AG09319 (cell line): ENCODE results near the gene HEPHL1.
"Not testable (repeated sequence)": the region's sequence is repeated elsewhere in the genome, so short reads cannot be mapped to it uniquely, and the experiment has no call there.

Experiments
- DNase-seq: peaks from one replicate; pipeline ENCODE4 v3.0.0-alpha.2; 2010; ENCODE audit warnings: low read depth; ENCODE audit errors: extremely low read depth
- TF ChIP-seq, protein P1 (sequence below): IDR thresholded peaks from 2 replicates; pipeline ENCODE4 v1.5.1; 2011; ENCODE audit warnings: low read depth, mild to moderate bottlenecking, inconsistent platforms, low read length, moderate library complexity

HEPHL1 gene

DNA sequence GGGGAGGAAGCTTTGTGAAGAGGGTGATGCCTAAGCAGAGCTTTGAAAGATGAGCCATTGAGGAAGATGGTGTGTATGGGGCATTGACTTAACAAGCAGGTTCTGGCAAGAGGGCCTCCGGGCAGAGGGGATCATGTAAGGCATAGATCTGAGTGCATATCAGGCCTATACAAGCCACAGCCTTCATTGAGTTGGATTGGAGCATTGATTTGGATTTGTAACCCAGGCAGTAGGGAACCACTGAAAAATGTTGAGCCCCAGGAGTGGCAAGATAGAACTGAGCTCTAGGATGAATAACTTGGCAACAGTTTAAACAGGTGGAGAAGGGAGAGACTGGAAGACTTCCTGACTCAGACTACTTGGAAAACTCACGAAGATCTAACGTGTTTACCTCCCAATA is 128.9 kb downstream of the HEPHL1 start:
- TF ChIP-seq, protein P1, sequence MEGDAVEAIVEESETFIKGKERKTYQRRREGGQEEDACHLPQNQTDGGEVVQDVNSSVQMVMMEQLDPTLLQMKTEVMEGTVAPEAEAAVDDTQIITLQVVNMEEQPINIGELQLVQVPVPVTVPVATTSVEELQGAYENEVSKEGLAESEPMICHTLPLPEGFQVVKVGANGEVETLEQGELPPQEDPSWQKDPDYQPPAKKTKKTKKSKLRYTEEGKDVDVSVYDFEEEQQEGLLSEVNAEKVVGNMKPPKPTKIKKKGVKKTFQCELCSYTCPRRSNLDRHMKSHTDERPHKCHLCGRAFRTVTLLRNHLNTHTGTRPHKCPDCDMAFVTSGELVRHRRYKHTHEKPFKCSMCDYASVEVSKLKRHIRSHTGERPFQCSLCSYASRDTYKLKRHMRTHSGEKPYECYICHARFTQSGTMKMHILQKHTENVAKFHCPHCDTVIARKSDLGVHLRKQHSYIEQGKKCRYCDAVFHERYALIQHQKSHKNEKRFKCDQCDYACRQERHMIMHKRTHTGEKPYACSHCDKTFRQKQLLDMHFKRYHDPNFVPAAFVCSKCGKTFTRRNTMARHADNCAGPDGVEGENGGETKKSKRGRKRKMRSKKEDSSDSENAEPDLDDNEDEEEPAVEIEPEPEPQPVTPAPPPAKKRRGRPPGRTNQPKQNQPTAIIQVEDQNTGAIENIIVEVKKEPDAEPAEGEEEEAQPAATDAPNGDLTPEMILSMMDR = no peak
- DNase-seq = no peak

DNA sequence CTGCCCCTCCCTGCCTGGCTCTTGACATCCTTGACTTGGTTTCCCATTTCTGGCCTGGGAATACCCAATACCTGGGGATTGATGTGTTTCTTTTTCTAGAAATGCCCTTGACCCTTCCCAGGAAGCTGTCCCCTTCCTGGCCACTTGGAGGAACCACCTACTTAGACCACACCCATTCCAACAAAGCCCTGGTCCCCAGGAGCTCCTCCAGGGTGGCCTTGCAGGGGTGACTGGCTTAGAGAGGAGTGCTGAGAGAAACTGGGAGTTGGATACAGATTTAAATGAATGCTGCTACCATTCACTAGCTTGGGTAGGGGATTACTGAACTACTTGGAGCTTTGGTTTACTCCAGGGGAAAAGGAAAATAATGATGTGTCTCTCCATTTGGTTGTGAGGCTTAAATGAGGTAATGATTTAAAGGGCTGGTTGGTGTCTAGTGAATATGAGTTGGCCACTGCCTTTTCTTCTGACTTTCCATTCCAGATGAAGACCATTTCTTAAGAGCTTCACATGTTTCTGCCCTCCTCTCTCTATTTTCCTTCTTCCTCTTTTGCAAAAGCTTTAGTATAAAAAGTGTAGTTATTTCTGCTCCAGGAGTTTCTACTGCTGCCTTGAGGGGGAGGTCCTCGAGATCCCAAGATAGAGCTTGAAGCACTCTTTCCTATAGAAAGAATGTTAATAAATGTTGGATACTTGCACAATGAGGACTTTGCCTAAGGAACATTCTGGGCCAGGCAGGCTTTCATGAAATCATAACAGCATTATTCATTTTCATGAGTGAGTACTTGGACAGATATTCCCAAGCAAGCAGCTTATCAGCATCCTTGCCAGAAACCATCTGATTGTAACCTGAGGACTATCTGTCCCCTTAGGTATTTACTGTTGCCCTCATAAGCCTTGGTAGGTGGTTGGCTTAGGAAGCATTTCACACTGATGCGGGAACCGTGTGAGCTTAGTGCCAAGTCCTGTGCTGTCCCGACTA is 129.8 kb downstream of the HEPHL1 start:
- no peak for DNase-seq
- TF ChIP-seq, protein P1 = no peak

DNA sequence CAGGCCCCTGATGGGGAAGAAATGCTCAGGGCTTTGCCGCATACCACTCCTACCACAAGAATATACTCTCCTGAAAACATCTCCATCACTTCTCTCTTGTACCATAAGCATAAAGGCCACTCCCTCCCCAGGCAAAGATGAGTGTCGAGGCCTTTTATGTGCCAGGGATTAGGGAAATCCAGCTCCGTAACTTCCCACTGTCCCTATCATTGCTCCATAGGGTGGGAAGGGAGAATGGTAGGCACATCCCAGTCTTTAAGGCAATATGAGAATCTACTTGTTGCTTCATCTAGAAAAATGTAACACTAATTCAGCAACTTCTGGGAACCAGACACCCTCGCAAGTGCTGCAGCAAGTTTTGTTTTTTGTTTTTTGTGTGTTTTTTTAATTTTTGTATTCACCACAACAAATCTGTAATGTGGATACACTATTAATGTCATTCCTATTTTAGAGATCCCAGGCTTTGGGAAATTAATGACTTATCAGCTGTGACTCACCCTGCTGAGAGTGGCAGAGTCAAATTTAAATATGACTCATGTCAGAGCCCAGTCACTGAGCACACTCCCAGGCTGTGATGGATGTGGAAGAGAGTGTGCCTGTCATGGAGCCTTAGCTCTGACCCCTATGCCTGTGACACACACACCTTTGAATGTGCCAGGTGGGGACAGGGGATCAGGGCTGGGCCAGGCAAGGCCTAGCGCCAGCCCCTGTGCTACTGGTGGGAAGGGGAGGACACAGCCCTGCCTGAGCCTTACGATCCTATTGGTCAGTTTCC is 130.9 kb downstream of the HEPHL1 start:
- TF ChIP-seq, protein P1 = no peak
- DNase-seq = no peak

DNA sequence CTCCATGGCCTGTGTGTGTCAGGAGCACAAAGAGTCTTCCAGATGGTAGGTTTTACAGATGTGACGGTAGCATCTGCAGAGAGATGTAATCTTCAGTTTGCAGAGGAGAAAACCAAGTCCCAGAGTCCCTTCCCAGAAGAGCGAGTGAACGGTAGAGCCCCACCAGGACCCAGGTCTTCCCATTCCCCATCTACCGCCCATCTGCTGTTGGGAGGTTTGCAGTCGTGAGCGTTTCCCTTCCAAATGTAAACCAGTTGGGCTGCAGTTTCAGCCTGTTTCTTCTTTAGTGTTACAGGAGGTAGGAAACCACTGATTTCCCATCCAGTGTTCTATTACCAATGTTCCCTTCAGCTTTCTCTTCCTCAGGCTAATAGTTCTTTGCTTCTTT is 131.5 kb downstream of the HEPHL1 start:
- TF ChIP-seq, protein P1 = no peak
- no peak for DNase-seq

DNA sequence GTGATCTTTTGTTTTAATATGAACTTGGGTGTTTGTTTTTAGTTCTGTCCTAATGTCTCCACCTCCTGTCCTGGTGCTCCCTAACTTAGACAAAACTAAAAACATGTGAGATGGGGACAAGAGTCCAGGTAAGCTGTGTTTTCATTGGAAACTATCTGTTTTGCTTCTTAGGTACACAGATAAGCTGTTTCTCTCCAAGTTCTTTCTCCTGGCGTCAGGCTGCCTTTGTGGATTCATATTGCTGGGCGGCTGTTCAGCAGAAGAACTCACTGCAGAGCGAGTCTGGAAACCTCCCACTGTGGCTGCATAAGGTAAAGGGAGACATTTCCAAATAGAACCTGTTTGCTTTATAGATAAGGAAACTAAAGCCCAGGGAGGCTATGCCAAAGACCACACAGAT is 132.2 kb downstream of the HEPHL1 start:
- TF ChIP-seq, protein P1 = no peak
- no peak for DNase-seq

DNA sequence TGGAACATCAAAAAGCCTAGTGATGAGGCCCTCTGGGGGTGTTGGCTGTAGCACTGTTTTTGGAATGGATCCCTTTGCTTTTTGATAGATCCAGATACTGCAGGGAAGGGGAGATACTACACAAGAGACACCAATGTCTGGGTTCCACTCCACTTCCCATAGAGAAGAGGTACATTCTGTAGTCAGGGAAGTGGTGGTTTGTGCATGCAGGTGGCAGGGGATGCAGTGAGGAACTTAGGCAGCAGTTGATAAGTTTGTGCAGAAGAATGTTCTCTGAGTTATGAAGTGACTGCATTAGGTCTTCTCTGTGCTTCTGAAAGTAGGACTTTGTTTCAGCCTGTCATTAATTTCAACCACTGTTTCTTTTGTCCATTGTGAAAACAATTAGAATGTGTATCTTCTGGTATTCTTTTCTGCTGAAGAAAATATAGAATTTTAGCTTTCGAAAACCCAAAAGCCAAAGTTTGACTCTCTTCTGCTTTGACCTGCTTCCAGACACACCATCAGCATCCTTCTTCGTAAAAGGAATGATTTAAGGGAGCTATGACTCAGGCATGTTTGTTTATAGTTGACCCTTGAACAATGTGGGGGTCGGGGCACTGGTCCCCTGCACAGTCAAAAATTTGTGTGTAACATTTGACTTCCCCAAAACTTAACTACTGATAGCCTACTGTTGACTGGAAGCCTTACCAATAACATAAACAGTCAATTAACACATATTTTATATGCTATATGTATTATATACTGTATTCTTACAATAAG is 133.1 kb downstream of the HEPHL1 start:
- TF ChIP-seq, protein P1 = no peak
- DNase-seq = no peak

DNA sequence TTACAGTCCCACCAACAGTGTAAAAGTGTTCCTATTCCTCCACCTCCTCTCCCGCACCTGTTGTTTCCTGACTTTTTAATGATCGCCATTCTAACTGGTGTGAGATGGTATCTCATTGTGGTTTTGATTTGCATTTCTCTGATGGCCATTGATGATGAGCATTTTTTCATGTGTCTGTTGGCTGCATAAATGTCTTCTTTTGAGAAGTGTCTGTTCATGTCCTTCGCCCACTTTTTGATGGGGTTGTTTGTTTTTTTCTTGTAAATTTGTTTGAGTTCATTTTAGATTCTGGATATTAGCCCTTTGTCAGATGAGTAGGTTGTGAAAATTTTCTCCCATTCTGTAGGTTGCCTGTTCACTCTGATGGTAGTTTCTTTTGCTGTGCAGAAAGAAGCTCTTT is 136.2 kb downstream of the HEPHL1 start:
- DNase-seq = not testable (repeated sequence)
